Measurements from ENCODE around the gene ATF7IP.

DNA sequence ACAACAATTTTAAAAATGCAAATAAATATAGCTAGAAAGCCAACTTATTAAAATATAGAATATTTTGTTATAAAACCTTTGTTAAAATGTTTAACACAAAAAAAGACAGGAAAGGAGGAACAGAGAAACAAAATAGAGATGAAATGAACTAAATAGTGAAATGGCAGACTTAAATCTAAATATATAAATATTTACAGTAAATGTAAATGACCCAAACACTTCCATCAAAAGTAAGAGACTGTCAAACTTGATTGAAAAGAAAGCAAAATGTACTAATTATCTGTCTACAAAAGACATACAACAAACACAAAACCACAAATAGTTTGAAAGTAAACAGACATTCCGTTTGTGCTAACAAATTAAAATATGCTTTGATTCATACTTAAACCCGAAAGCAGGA is 160.5 kb downstream of the ATF7IP start:
- TF ChIP-seq POLR2AphosphoS5 (IDR thresholded peaks at IDR 0.05; ENCODE audit: low read depth, low read length) = no peak
- no peak for TF ChIP-seq TAF1 (IDR thresholded peaks at IDR 0.05; ENCODE audit: borderline replicate concordance, insufficient read depth, low read length)
- TF ChIP-seq REST (IDR thresholded peaks at IDR 0.05; ENCODE audit: insufficient read depth in 1 of 2, low read depth in 2 of 2, low read length in 2 of 2) = no peak
